WTC11 (cell line): ENCODE results near the gene VWF. TPM values are rescaled to one million over a fixed set of nuclear protein-coding genes. Genes with fewer than 3 reads are reported as not detected.

Experiments
- ATAC-seq: fragments of 200-7000 bp; cut with Tn5 transposase; 2 replicates; pipeline ENCODE4 v1.10.0; 2021; ENCODE audit warnings: mild to moderate bottlenecking, moderate library complexity
- CTCF ChIA-PET: fragments of 300-600 bp; sonication (Branson Sonifier 250); formaldehyde crosslinking; loops from one replicate; lab custom pipeline; 2021; ENCODE audit warnings: antibody characterized with exemption; lab: Charles Lee
- POLR2A ChIA-PET: fragments of 350-600 bp; sonication (Branson Sonifier 250); formaldehyde crosslinking; loops from one replicate; lab custom pipeline; 2021; ENCODE audit warnings: antibody characterized with exemption; lab: Charles Lee
- DNase-seq: peaks from one replicate; pipeline ENCODE4 v3.0.0; 2021; ENCODE audit warnings: low spot score
- H3K27ac Mint-ChIP-seq: 2 replicates; pipeline ENCODE4 v1.8.0; 2021; ENCODE audit warnings: mixed read lengths
- H3K27me3 Mint-ChIP-seq: 2 replicates; pipeline ENCODE4 v1.8.0; 2021; ENCODE audit warnings: low read depth, mild to moderate bottlenecking, moderate library complexity, mixed read lengths
- H3K36me3 Mint-ChIP-seq: 2 replicates; pipeline ENCODE4 v1.8.0; 2021; ENCODE audit warnings: mixed read lengths
- H3K4me1 Mint-ChIP-seq: 2 replicates; pipeline ENCODE4 v1.8.0; 2022; ENCODE audit warnings: mixed read lengths
- H3K4me3 Mint-ChIP-seq: 2 replicates; pipeline ENCODE4 v1.8.0; 2021; ENCODE audit warnings: mild to moderate bottlenecking, moderate library complexity, mixed read lengths
- H3K9me3 Mint-ChIP-seq: 2 replicates; pipeline ENCODE4 v1.8.0; 2021; ENCODE audit warnings: mixed read lengths
- ELF4 ChIP-seq: sonication (generic); formaldehyde crosslinking; IDR thresholded peaks from 2 replicates; pipeline ENCODE4 v1.8.1; 2022; ENCODE audit warnings: low read depth, mild to moderate bottlenecking, moderate library complexity, missing genetic modification reagents
- ESRRA ChIP-seq: sonication (generic); formaldehyde crosslinking; IDR thresholded peaks from 2 replicates; pipeline ENCODE4 v1.8.1; 2022; ENCODE audit warnings: mild to moderate bottlenecking, missing genetic modification reagents, borderline replicate concordance
- KAT7 ChIP-seq: sonication (generic); formaldehyde crosslinking; IDR thresholded peaks from 2 replicates; pipeline ENCODE4 v1.8.1; 2023; ENCODE audit warnings: missing genetic modification reagents, mild to moderate bottlenecking, borderline replicate concordance
- MLX ChIP-seq: sonication (generic); formaldehyde crosslinking; IDR thresholded peaks from 2 replicates; pipeline ENCODE4 v1.8.1; 2023; ENCODE audit warnings: mild to moderate bottlenecking, missing genetic modification reagents, moderate library complexity
- NFYB ChIP-seq: sonication (generic); formaldehyde crosslinking; conservative IDR thresholded peaks from 2 replicates; pipeline ENCODE4 v1.8.0; 2022; ENCODE audit warnings: low read depth, missing genetic modification reagents
- SMAD3 ChIP-seq: sonication (generic); formaldehyde crosslinking; IDR thresholded peaks from 2 replicates; pipeline ENCODE4 v1.8.0; 2022; ENCODE audit warnings: missing genetic modification reagents, mild to moderate bottlenecking, borderline replicate concordance
- SOX15 ChIP-seq: fragments of 250-450 bp; sonication (Bioruptor Pico); IDR thresholded peaks from 2 replicates; pipeline ENCODE4 v1.9.0; 2021; ENCODE audit warnings: mild to moderate bottlenecking
- TCF7 ChIP-seq: sonication (generic); formaldehyde crosslinking; IDR thresholded peaks from 2 replicates; pipeline ENCODE4 v1.8.0; 2022; ENCODE audit warnings: mild to moderate bottlenecking, low read depth, missing genetic modification reagents, moderate library complexity
- TEAD4 ChIP-seq: sonication (generic); formaldehyde crosslinking; IDR thresholded peaks from 2 replicates; pipeline ENCODE4 v1.8.0; 2022; ENCODE audit warnings: mild to moderate bottlenecking, missing genetic modification reagents
- ZNF232 ChIP-seq: sonication (generic); formaldehyde crosslinking; IDR thresholded peaks from 2 replicates; pipeline ENCODE4 v1.8.0; 2022; ENCODE audit warnings: mild to moderate bottlenecking, missing genetic modification reagents
- total RNA-seq: library from RNA; stranded (reverse); gene quantifications from 3 replicates; pipeline ENCODE4 v1.2.3, GENCODE V29; 2021
- TF ChIP-seq, protein P1 (sequence below): fragments of 250-450 bp; sonication (Bioruptor Pico); IDR thresholded peaks from 2 replicates; pipeline ENCODE4 v1.9.0; 2021; ENCODE audit warnings: mild to moderate bottlenecking
- TF ChIP-seq, protein P2 (sequence below): fragments of 200-600 bp; IDR thresholded peaks from 2 replicates; pipeline ENCODE4 v1.8.0; 2022; ENCODE audit warnings: antibody characterized with exemption
- TF ChIP-seq, protein P3 (sequence below): sonication (generic); formaldehyde crosslinking; IDR thresholded peaks from 2 replicates; pipeline ENCODE4 v1.8.1; 2022; ENCODE audit warnings: mild to moderate bottlenecking, missing genetic modification reagents, moderate library complexity, borderline replicate concordance
- TF ChIP-seq, protein P4 (sequence below): sonication (generic); formaldehyde crosslinking; IDR thresholded peaks from 2 replicates; pipeline ENCODE4 v1.8.1; 2023; ENCODE audit warnings: mild to moderate bottlenecking, missing genetic modification reagents, moderate library complexity
- TF ChIP-seq, protein P5 (sequence below): sonication (generic); formaldehyde crosslinking; IDR thresholded peaks from 2 replicates; pipeline ENCODE4 v1.8.0; 2022; ENCODE audit warnings: mild to moderate bottlenecking, missing genetic modification reagents
- TF ChIP-seq, protein P6 (sequence below): sonication (generic); formaldehyde crosslinking; IDR thresholded peaks from 2 replicates; pipeline ENCODE4 v1.8.0; 2022; ENCODE audit warnings: mild to moderate bottlenecking, missing genetic modification reagents

The VWF gene
- total RNA-seq, 1 experiment from 2014 or later, result 0.48 TPM

GRCh38 chr12:5985471-5985870 is 139.0 kb downstream of the VWF start (continued):
- TF ChIP-seq, protein P1, sequence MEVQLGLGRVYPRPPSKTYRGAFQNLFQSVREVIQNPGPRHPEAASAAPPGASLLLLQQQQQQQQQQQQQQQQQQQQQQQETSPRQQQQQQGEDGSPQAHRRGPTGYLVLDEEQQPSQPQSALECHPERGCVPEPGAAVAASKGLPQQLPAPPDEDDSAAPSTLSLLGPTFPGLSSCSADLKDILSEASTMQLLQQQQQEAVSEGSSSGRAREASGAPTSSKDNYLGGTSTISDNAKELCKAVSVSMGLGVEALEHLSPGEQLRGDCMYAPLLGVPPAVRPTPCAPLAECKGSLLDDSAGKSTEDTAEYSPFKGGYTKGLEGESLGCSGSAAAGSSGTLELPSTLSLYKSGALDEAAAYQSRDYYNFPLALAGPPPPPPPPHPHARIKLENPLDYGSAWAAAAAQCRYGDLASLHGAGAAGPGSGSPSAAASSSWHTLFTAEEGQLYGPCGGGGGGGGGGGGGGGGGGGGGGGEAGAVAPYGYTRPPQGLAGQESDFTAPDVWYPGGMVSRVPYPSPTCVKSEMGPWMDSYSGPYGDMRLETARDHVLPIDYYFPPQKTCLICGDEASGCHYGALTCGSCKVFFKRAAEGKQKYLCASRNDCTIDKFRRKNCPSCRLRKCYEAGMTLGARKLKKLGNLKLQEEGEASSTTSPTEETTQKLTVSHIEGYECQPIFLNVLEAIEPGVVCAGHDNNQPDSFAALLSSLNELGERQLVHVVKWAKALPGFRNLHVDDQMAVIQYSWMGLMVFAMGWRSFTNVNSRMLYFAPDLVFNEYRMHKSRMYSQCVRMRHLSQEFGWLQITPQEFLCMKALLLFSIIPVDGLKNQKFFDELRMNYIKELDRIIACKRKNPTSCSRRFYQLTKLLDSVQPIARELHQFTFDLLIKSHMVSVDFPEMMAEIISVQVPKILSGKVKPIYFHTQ (CRISPR knock-in tag), result no peak
- TF ChIP-seq ESRRA (CRISPR knock-in tag) (no peak), KAT7 (no peak), SMAD3 (CRISPR knock-in tag) (no peak), ZNF232 (no peak)
- TF ChIP-seq, protein P2, sequence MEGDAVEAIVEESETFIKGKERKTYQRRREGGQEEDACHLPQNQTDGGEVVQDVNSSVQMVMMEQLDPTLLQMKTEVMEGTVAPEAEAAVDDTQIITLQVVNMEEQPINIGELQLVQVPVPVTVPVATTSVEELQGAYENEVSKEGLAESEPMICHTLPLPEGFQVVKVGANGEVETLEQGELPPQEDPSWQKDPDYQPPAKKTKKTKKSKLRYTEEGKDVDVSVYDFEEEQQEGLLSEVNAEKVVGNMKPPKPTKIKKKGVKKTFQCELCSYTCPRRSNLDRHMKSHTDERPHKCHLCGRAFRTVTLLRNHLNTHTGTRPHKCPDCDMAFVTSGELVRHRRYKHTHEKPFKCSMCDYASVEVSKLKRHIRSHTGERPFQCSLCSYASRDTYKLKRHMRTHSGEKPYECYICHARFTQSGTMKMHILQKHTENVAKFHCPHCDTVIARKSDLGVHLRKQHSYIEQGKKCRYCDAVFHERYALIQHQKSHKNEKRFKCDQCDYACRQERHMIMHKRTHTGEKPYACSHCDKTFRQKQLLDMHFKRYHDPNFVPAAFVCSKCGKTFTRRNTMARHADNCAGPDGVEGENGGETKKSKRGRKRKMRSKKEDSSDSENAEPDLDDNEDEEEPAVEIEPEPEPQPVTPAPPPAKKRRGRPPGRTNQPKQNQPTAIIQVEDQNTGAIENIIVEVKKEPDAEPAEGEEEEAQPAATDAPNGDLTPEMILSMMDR, result no peak
- TF ChIP-seq, protein P3, sequence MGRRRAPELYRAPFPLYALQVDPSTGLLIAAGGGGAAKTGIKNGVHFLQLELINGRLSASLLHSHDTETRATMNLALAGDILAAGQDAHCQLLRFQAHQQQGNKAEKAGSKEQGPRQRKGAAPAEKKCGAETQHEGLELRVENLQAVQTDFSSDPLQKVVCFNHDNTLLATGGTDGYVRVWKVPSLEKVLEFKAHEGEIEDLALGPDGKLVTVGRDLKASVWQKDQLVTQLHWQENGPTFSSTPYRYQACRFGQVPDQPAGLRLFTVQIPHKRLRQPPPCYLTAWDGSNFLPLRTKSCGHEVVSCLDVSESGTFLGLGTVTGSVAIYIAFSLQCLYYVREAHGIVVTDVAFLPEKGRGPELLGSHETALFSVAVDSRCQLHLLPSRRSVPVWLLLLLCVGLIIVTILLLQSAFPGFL (CRISPR knock-in tag), result no peak

- ChIA-PET CTCF (no interaction called here), POLR2A (no interaction called here)
- no peaks in the 10 kb centered on the region for H3K36me3 Mint-ChIP-seq
- H3K27me3 Mint-ChIP-seq, result no peaks in the 10 kb centered on the region; the same call in 1 of the 2 replicates
- no peak for ATAC-seq
- H3K9me3 Mint-ChIP-seq, result no peaks in the 10 kb centered on the region
- no peak for DNase-seq
- peaks cover 28% of the 10 kb centered on the region for H3K4me1 Mint-ChIP-seq
- TF ChIP-seq ELF4 (CRISPR knock-in tag), result no peak
- TF ChIP-seq, protein P4, sequence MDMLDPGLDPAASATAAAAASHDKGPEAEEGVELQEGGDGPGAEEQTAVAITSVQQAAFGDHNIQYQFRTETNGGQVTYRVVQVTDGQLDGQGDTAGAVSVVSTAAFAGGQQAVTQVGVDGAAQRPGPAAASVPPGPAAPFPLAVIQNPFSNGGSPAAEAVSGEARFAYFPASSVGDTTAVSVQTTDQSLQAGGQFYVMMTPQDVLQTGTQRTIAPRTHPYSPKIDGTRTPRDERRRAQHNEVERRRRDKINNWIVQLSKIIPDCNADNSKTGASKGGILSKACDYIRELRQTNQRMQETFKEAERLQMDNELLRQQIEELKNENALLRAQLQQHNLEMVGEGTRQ (CRISPR knock-in tag), result no peak
- TF ChIP-seq, protein P3 (CRISPR knock-in tag), result no peak
- H3K27ac Mint-ChIP-seq, result no peak overlapping the region
- no peak overlapping the region for H3K4me3 Mint-ChIP-seq
Observed at GRCh38 chr12:5984873-5985272, 139.6 kb downstream of the VWF start.

DNA sequence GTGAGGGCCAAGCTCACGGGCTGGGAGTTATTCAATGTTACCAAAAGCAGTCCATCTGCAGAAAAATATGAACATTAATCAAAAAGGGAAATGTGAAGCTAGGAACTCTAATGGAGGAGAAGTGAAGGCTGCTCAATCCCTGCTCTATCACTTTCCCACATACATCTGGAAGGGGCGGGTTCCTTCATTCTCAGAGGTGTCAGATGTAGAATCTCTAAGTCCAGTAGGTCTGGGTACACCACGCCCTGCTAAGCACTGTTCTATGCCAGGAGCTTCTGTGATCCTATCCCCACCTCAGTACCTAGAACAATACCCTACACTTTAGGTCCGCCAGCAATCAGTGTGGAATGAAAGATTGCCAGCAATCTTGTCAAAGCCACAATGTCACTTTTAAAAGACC is 142.4 kb downstream of the VWF start:
- ATAC-seq (no peak), DNase-seq (no peak)
- H3K27me3 Mint-ChIP-seq, result no peaks in the 10 kb centered on the region
- H3K4me3 Mint-ChIP-seq, result no peak overlapping the region
- ChIA-PET POLR2A (no interaction called here), CTCF (interaction anchor here (1.1 to 2.7 kb wide), 2 partner anchors 16 to 56 kb away, joined by 3 to 10 read pairs; no protein-coding TSS in a partner anchor)
- no peaks in the 10 kb centered on the region for H3K9me3 Mint-ChIP-seq
- H3K36me3 Mint-ChIP-seq, result no peaks in the 10 kb centered on the region
- H3K4me1 Mint-ChIP-seq, result 0 out of 2 replicates have a peak, but pooled peaks cover 4% of the 10 kb centered on the region
- no peak overlapping the region for H3K27ac Mint-ChIP-seq
- TF ChIP-seq NFYB (CRISPR knock-in tag) (no peak), SOX15 (CRISPR knock-in tag) (no peak), TEAD4 (no peak), MLX (CRISPR knock-in tag) (no peak), TCF7 (CRISPR knock-in tag) (no peak)
- TF ChIP-seq, protein P5, sequence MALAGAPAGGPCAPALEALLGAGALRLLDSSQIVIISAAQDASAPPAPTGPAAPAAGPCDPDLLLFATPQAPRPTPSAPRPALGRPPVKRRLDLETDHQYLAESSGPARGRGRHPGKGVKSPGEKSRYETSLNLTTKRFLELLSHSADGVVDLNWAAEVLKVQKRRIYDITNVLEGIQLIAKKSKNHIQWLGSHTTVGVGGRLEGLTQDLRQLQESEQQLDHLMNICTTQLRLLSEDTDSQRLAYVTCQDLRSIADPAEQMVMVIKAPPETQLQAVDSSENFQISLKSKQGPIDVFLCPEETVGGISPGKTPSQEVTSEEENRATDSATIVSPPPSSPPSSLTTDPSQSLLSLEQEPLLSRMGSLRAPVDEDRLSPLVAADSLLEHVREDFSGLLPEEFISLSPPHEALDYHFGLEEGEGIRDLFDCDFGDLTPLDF (CRISPR knock-in tag), result no peak
- TF ChIP-seq, protein P6, sequence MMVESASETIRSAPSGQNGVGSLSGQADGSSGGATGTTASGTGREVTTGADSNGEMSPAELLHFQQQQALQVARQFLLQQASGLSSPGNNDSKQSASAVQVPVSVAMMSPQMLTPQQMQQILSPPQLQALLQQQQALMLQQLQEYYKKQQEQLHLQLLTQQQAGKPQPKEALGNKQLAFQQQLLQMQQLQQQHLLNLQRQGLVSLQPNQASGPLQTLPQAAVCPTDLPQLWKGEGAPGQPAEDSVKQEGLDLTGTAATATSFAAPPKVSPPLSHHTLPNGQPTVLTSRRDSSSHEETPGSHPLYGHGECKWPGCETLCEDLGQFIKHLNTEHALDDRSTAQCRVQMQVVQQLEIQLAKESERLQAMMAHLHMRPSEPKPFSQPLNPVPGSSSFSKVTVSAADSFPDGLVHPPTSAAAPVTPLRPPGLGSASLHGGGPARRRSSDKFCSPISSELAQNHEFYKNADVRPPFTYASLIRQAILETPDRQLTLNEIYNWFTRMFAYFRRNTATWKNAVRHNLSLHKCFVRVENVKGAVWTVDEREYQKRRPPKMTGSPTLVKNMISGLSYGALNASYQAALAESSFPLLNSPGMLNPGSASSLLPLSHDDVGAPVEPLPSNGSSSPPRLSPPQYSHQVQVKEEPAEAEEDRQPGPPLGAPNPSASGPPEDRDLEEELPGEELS, result no peak
- TF ChIP-seq, protein P1 (CRISPR knock-in tag), result no peak
